Body of pancreas (tissue), 4 donors: Measurements from ENCODE around the gene HDAC7. TPM values are rescaled to one million over a fixed set of nuclear protein-coding genes. Genes with fewer than 3 reads are reported as not detected.

ENCODE experiments used
- ATAC-seq: fragments of 150-250 bp; one replicate; pipeline ENCODE4 v1.9.1; 2016
- DNase-seq, 4 donors: peaks; one replicate each; pipeline ENCODE4 v3.0.0-alpha.2; 2019
- H3K27ac ChIP-seq, 4 donors: fragments of 200-600 bp; sonication (generic); 1 replicate in 3 of 4; 2 replicates in 1 of 4; pipeline versions ENCODE4 v1.5.1 to v1.6.1; 2016 to 2019; ENCODE audit warnings: mild to moderate bottlenecking in 1 of 4, mixed read lengths in 1 of 4, moderate library complexity in 1 of 4
- H3K27me3 ChIP-seq, 2 donors: fragments of 200-600 bp; sonication (generic); one replicate each; pipeline ENCODE4 v1.6.0; 2016; ENCODE audit warnings: mild to moderate bottlenecking in 1 of 2
- H3K36me3 ChIP-seq, 2 donors: fragments of 200-600 bp; sonication (generic); replicated peaks in 1 of 2; 2 replicates each; pipeline ENCODE4 v1.5.1; 2016; ENCODE audit warnings: low read depth in 2 of 2; ENCODE audit not compliant: insufficient read depth in 1 of 2
- H3K4me1 ChIP-seq: fragments of 200-600 bp; sonication (generic); one replicate; pipeline ENCODE4 v1.6.0; 2016
- H3K4me3 ChIP-seq, 2 donors: fragments of 200-600 bp; sonication (generic); 1 replicate in 1 of 2; 2 replicates in 1 of 2; pipeline ENCODE4 v1.5.1; 2016 to 2019
- H3K9me3 ChIP-seq, 3 donors: fragments of 200-600 bp; sonication (generic); 1 replicate in 2 of 3; 2 replicates in 1 of 3; pipeline ENCODE4 v1.5.1; 2016
- POLR2A ChIP-seq, 3 donors: fragments of 450-650 bp; IDR thresholded peaks; one replicate each; pipeline ENCODE4 v1.6.1; 2016; ENCODE audit warnings: antibody characterized with exemption in 3 of 3, mild to moderate bottlenecking in 2 of 3
- WGBS, 2 donors: methylation state at CpG; one replicate each; pipeline ENCODE4 v1.1.5; 2017; 5-methylcytosine and 5-hydroxymethylcytosine counted together
- intact Hi-C: fragments of 100-400 bp; cut with DNase I; formaldehyde crosslinking; loops from one replicate; pipeline ENCODE4 v1.15.1; 2023
- total RNA-seq, 2 donors: library from RNA; depleted of rRNA; stranded (reverse); fragments of >200 nt; gene quantifications; one replicate each; pipeline ENCODE4 v1.1.0, GENCODE V29; 2016
- TF ChIP-seq, protein P1 (sequence below), 7 experiments: fragments of 450-650 bp in 4 of 7; fragments of 200-600 bp in 3 of 7; sonication (generic) in 3 of 7; IDR thresholded peaks; one replicate each; pipeline ENCODE4 v1.5.1; 2016 to 2019; ENCODE audit warnings: antibody characterized with exemption in 7 of 7

HDAC7 gene
- total RNA-seq, 2 donors from 2014 or later, result 26.2 to 26.7 TPM

DNA sequence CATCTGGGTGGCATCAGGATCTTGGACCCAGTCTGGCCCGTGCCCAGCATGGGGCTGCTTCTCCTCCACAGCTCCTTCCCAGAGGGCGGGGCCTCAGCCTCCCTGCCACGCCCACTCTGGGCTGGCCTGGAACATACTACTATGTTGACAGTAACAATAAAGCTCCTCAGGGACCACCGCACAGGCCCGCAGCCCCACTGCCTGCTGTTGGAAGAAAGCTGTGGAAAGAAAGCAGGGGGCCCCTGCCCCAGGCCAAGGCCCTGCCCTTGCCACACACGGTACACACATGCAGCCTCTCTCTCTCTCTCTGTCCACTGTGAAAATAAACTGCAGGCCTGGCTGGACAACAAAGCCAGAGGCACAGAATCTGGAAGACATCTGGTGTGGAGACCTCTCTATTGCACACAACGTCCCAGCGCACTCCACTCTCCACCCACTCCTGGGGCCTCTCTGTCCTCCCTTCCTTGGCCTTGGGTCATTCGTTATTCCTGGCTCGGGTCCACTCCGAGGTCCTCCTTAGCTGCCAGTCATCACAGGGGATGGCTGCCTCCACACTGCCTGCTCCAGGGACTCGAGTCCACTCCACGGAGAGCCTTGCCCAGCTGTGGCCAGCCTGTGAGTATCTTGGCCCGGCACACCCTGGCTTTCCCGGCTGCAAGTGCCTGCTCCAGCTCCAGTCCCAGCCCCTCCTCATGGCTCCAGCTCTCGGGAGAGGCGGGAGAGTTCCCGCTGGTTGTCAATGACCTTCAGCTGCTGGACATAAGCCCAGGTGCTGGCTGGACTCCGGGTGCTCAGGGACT is 82.6 kb downstream of the HDAC7 start:
- Histone ChIP-seq H3K27ac (peak overlapping the region; percentile 60 to 82 (median 70)), H3K4me1 (peaks cover 29% of the 10 kb centered on the region), H3K27me3 (no peaks in the 10 kb centered on the region), H3K4me3 (no peak overlapping the region), H3K9me3 (no peaks in the 10 kb centered on the region), H3K36me3 (no peaks in the 10 kb centered on the region)
- WGBS, 2 donors, result 16 to 17% methylated on average over 9 to 19 of the region's 19 CpGs
- intact Hi-C loops, result no loop called here
- TF ChIP-seq, protein P1, sequence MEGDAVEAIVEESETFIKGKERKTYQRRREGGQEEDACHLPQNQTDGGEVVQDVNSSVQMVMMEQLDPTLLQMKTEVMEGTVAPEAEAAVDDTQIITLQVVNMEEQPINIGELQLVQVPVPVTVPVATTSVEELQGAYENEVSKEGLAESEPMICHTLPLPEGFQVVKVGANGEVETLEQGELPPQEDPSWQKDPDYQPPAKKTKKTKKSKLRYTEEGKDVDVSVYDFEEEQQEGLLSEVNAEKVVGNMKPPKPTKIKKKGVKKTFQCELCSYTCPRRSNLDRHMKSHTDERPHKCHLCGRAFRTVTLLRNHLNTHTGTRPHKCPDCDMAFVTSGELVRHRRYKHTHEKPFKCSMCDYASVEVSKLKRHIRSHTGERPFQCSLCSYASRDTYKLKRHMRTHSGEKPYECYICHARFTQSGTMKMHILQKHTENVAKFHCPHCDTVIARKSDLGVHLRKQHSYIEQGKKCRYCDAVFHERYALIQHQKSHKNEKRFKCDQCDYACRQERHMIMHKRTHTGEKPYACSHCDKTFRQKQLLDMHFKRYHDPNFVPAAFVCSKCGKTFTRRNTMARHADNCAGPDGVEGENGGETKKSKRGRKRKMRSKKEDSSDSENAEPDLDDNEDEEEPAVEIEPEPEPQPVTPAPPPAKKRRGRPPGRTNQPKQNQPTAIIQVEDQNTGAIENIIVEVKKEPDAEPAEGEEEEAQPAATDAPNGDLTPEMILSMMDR (IDR thresholded peaks at IDR 0.05), result peak in 4 of 7 experiments; percentile 17 to 26 (median 19)
- peak in 2 of 3 donors; percentile 42 to 47 for TF ChIP-seq POLR2A (IDR thresholded peaks at IDR 0.05)
- DNase-seq, result peak; percentile 89 to 96 (median 93)
- ATAC-seq, result peak; percentile 91

DNA sequence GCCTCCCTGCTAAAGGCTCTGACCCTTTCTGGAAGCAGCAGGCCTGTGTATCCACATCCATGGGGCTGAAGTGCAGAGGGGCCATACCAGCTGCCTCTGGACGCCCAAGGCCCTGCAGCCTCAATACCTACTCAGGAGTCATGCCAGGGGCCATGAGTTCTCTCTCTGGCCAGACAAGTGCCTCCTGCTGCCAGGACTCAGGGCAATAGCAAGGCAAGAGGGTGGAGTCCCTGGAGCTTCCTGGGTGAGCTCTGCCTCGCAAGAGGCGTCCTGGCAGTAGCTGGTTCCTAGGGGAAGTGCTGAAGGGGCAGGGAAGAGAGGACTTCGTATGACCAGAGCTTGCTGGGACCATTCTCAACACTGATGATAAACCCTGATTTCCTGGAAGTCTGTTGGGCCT is 83.5 kb downstream of the HDAC7 start:
- ATAC-seq (no peak), DNase-seq (no peak)
- H3K36me3 ChIP-seq, result no peaks in the 10 kb centered on the region
- H3K27me3 ChIP-seq, result no peaks in the 10 kb centered on the region
- H3K4me1 ChIP-seq, result peaks cover 27% of the 10 kb centered on the region
- no peak overlapping the region for H3K4me3 ChIP-seq
- intact Hi-C loops, result no loop called here
- TF ChIP-seq, protein P1 (IDR thresholded peaks at IDR 0.05), result no peak
- TF ChIP-seq POLR2A (IDR thresholded peaks at IDR 0.05), result no peak
- peak overlapping the region; percentile 60 to 82 (median 70) for H3K27ac ChIP-seq
- WGBS, 2 donors, result 80 to 95% methylated on average over 3 to 4 of the region's 4 CpGs
- no peaks in the 10 kb centered on the region for H3K9me3 ChIP-seq

DNA sequence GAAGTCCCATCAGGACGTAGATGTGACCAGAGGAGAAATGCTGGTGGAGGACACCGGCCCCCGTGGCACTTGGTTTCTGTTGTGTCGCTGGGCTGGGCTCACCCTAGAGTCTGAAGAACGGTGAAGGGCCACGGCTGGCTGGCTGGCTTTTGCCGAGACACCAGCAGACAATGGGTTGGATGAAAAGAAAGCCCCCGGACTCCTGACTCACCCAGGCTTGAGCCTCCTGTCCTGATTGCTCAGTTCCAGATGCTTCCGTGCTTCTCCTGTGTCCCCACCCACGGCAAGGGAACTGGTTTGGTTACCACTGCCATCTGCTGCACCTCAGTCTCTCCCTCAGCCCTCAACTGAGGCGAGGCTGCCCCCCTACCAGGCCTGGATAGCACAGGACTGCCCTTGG is 84.1 kb downstream of the HDAC7 start:
- intact Hi-C loops, result no loop called here
- no peaks in the 10 kb centered on the region for H3K36me3 ChIP-seq
- H3K4me3 ChIP-seq, result no peak overlapping the region
- H3K27ac ChIP-seq, result peak overlapping the region in 1 of 4 donors; percentile 75
- H3K27me3 ChIP-seq, result no peaks in the 10 kb centered on the region
- 91% methylated on average over 7 to 10 of the region's 11 CpGs for WGBS, 2 donors
- no peaks in the 10 kb centered on the region for H3K9me3 ChIP-seq
- no peak for DNase-seq
- H3K4me1 ChIP-seq, result peaks cover 32% of the 10 kb centered on the region
- TF ChIP-seq, protein P1 (IDR thresholded peaks at IDR 0.05), result no peak
- no peak for TF ChIP-seq POLR2A (IDR thresholded peaks at IDR 0.05)
- ATAC-seq, result no peak

DNA sequence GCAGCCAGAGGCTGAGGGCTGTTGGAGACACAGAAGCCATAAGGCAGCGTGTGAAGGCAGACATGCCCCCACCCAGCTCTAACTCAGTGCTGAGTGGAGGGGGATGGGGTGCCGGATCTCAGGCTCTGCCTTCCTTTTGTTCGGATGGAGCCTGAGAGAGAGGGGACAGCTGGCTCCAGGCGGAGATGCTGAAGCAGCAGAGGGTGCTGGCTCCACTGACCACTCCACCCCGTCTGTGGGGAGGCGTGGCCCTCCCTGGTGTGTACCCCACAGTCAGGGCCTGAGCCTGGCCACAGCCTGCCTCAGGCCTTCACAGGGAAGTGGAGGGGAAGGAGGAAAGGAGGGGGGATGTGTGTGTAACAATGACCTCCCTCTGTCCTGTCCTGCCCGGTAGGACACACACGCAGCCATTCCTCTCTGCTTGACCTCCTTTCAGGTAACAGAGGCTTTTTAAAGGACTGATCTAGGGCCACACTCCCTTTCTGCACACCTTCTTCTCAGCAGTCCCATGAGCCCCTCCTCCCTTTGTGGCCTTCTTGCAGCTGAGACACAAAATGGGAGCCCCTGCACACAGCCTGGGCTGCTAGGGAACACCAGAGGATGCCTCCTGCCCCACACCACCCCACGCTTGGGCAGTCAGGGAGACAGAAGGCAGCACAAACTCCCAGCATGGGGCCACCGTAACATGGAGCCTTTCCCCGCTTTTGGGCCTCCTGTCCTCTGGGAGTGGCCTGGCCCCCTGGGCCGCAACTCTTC is 84.8 kb downstream of the HDAC7 start:
- no peak for DNase-seq
- H3K4me3 ChIP-seq, result no peak overlapping the region
- H3K27ac ChIP-seq, result no peak overlapping the region
- H3K4me1 ChIP-seq, result peaks cover 39% of the 10 kb centered on the region
- no peaks in the 10 kb centered on the region for H3K27me3 ChIP-seq
- no peaks in the 10 kb centered on the region for H3K36me3 ChIP-seq
- no peak for ATAC-seq
- 75 to 90% methylated on average over 11 to 12 of the region's 12 CpGs for WGBS, 2 donors
- no peaks in the 10 kb centered on the region for H3K9me3 ChIP-seq
- intact Hi-C loops, result no loop called here
- TF ChIP-seq, protein P1 (IDR thresholded peaks at IDR 0.05), result no peak
- no peak for TF ChIP-seq POLR2A (IDR thresholded peaks at IDR 0.05)
